Esophagus (tissue), 2 donors: ENCODE results near the gene CFTR. TPM values are rescaled to one million over a fixed set of nuclear protein-coding genes. Genes with fewer than 3 reads are reported as not detected.

ENCODE experiments used
- H3K27ac ChIP-seq, 2 donors: one replicate each; pipeline ENCODE4 v1.5.1; 2013; ENCODE audit warnings: low read depth in 2 of 2, mild to moderate bottlenecking in 2 of 2, inconsistent platforms in 1 of 2, low read length in 1 of 2, moderate library complexity in 1 of 2
- H3K27me3 ChIP-seq, 2 donors: one replicate each; pipeline ENCODE4 v1.6.1; 2013; ENCODE audit warnings: low read length in 2 of 2, control low read depth in 1 of 2, mild to moderate bottlenecking in 1 of 2; ENCODE audit not compliant: insufficient read depth in 2 of 2, control insufficient read depth in 1 of 2
- H3K36me3 ChIP-seq, 2 donors: one replicate each; pipeline ENCODE4 v1.6.1; 2013; ENCODE audit warnings: low read length in 1 of 2; ENCODE audit not compliant: control insufficient read depth in 2 of 2, insufficient read depth in 2 of 2
- H3K4me1 ChIP-seq, 2 donors: one replicate each; pipeline ENCODE4 v1.6.1; 2013; ENCODE audit warnings: low read length in 1 of 2; ENCODE audit not compliant: control insufficient read depth in 2 of 2, insufficient read depth in 2 of 2
- H3K4me3 ChIP-seq, 2 donors: one replicate each; pipeline ENCODE4 v1.5.1; 2013; ENCODE audit warnings: low read length in 2 of 2, mild to moderate bottlenecking in 2 of 2, low read depth in 1 of 2, moderate library complexity in 1 of 2
- H3K9me3 ChIP-seq, 2 donors: one replicate each; pipeline ENCODE4 v1.6.1; 2013; ENCODE audit warnings: mild to moderate bottlenecking in 2 of 2, low read depth in 1 of 2, low read length in 1 of 2, moderate library complexity in 1 of 2; ENCODE audit not compliant: control insufficient read depth in 2 of 2, insufficient read depth in 1 of 2
- WGBS, 2 donors: extraction: QIAGEN DNeasy Blood & Tissue Kit; methylation state at CpG; one replicate each; pipeline ENCODE4 v1.1.7; 2013; 5-methylcytosine and 5-hydroxymethylcytosine counted together
- polyA plus RNA-seq, 2 donors: library from polyadenylated mRNA; stranded (reverse); fragments of 200-250 nt; gene quantifications; one replicate each; pipeline ENCODE4 v1.2.3, GENCODE V29; 2013
- donor health status: healthy with polysubstance abuse.
- donor health status: Bipolar disorder and iron deficiency.

CFTR gene
- polyA plus RNA-seq, 2 donors, result 0.29 to 1.2 TPM

DNA sequence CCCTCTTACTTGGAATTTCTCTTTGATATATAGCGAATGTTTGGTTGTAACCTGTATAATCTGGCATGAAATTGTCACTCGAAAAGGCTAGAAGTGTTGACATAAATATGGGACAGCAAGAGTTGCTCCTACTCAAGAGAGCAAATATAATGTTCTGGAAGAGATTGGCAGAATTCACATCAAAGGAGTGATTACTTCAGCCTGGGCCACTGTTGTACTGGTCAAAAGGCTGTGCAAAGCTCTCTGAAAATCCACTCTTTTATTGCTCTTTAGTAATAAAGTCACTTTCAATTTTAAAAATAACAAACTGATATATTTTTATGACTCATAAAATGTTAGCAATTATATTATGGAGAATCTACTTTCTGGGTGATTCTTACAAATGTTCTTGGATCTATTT, 58.2 kb downstream of the CFTR start:
- 77 to 91% methylated on average over 2 of the region's 2 CpGs for WGBS, 2 donors
- no peaks in the 10 kb centered on the region for H3K36me3 ChIP-seq
- H3K4me1 ChIP-seq, result no peaks in the 10 kb centered on the region
- H3K9me3 ChIP-seq, result no peaks in the 10 kb centered on the region
- no peak overlapping the region for H3K27ac ChIP-seq
- H3K27me3 ChIP-seq, result no peaks in the 10 kb centered on the region
- no peak overlapping the region for H3K4me3 ChIP-seq

DNA sequence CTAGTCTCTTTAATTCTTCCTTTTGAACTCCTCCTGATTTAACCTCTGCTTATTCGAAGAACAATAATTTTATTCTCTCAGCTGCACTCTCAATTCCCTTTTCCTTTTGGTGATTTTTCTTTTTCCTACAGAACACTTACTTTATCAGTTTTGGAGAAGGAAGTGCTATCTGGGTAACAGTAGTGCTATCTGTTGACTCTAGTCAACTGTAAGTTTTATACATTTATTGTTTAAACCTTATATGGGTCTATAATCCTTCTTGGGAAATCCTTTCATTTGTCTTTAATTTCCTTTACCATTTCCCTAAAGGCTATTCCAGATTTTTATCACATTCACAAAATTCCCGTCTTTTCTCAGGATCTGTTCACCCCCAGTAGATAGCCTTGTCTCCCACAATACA, 64.2 kb downstream of the CFTR start:
- Histone ChIP-seq H3K4me3 (no peak overlapping the region), H3K27me3 (no peaks in the 10 kb centered on the region), H3K36me3 (no peaks in the 10 kb centered on the region), H3K9me3 (no peaks in the 10 kb centered on the region), H3K27ac (no peak overlapping the region), H3K4me1 (no peaks in the 10 kb centered on the region)
- WGBS, 2 donors, result 84 to 88% methylated on average over 2 of the region's 2 CpGs

DNA sequence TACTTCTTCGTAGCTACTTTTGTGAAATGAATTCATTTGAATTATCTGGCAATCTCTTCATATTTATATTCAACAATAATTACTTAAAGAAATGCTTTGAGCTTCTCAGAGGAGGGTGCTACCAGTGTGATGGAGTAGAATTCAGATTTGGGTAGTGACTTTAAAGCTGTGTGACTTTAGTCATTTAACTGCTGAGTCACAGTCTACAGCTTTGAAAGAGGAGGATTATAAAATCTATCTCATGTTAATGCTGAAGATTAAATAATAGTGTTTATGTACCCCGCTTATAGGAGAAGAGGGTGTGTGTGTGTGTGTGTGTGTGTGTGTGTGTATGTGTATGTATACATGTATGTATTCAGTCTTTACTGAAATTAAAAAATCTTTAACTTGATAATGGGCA, 68.2 kb downstream of the CFTR start:
- WGBS, 2 donors, result 63 to 77% methylated on average over 2 of the region's 2 CpGs
- H3K9me3 ChIP-seq, result no peaks in the 10 kb centered on the region
- H3K4me1 ChIP-seq, result no peaks in the 10 kb centered on the region
- H3K4me3 ChIP-seq, result no peak overlapping the region
- H3K27ac ChIP-seq, result no peak overlapping the region
- no peaks in the 10 kb centered on the region for H3K36me3 ChIP-seq
- H3K27me3 ChIP-seq, result no peaks in the 10 kb centered on the region

DNA sequence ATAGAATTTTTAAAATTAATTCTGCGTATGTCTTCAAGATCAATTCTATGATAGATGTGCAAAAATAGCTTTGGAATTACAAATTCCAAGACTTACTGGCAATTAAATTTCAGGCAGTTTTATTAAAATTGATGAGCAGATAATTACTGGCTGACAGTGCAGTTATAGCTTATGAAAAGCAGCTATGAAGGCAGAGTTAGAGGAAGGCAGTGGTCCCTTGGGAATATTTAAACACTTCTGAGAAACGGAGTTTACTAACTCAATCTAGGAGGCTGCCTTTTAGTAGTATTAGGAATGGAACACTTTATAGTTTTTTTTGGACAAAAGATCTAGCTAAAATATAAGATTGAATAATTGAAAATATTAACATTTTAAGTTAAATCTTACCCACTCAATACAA, 70.8 kb downstream of the CFTR start:
- Histone ChIP-seq H3K4me3 (no peak overlapping the region), H3K27ac (no peak overlapping the region), H3K27me3 (no peaks in the 10 kb centered on the region), H3K4me1 (no peaks in the 10 kb centered on the region), H3K36me3 (no peaks in the 10 kb centered on the region), H3K9me3 (no peaks in the 10 kb centered on the region)
- WGBS, 2 donors, result 59 to 71% methylated on average over 2 of the region's 2 CpGs

DNA sequence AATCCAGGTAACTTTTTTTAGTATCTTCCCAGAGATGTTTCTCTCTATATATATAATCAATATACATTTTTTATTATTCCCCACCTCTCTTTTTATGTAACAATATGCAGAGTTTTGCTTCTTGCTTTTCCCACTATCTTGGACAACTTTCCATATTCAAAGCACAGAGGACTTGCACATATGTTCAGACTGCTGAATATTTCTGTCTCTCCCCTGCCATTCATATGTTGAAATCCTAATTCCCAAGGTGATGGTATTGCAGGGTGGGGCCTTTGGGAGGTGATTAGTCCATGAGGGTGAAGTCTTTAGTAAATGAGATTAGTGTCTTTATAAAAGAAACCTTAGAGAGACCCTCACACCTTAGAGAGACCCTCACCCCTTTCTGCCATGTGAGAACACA, 72.8 kb downstream of the CFTR start:
- no peaks in the 10 kb centered on the region for H3K4me1 ChIP-seq
- no peaks in the 10 kb centered on the region for H3K36me3 ChIP-seq
- H3K27me3 ChIP-seq, result no peaks in the 10 kb centered on the region

DNA sequence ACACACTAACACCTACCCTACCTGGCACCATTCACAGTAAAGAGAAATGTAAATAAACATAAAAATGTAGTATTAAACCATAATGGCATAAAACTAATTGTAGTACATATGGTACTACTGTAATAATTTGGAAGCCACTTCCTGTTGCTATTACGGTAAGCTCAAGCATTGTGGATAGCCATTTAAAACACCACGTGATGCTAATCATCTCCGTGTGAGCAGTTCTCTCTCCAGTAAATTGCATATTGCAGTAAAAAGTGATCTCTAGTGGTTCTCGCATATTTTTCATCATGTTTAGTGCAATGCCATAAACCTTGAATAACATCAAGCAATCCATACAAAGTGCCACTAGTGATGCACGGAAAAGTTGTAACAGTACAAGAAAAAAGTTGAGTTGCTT, 75.4 kb downstream of the CFTR start:
- Histone ChIP-seq H3K9me3 (no peaks in the 10 kb centered on the region), H3K4me1 (no peaks in the 10 kb centered on the region), H3K4me3 (no peak overlapping the region), H3K36me3 (no peaks in the 10 kb centered on the region), H3K27ac (no peak overlapping the region), H3K27me3 (no peaks in the 10 kb centered on the region)
- WGBS, 2 donors, result 90 to 91% methylated on average over 5 of the region's 5 CpGs

More for the DNA sequence above, 72.8 kb downstream of the CFTR start:
- H3K27ac ChIP-seq, result no peak overlapping the region
- no peak overlapping the region for H3K4me3 ChIP-seq
- no peaks in the 10 kb centered on the region for H3K9me3 ChIP-seq

DNA sequence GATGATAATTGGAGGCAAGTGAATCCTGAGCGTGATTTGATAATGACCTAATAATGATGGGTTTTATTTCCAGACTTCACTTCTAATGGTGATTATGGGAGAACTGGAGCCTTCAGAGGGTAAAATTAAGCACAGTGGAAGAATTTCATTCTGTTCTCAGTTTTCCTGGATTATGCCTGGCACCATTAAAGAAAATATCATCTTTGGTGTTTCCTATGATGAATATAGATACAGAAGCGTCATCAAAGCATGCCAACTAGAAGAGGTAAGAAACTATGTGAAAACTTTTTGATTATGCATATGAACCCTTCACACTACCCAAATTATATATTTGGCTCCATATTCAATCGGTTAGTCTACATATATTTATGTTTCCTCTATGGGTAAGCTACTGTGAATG, 79.6 kb downstream of the CFTR start:
- 87 to 95% methylated on average over 3 of the region's 3 CpGs for WGBS, 2 donors
- no peaks in the 10 kb centered on the region for H3K9me3 ChIP-seq
- no peak overlapping the region for H3K27ac ChIP-seq
- H3K4me3 ChIP-seq, result no peak overlapping the region
- no peaks in the 10 kb centered on the region for H3K4me1 ChIP-seq
- H3K27me3 ChIP-seq, result no peaks in the 10 kb centered on the region
- H3K36me3 ChIP-seq, result no peaks in the 10 kb centered on the region

DNA sequence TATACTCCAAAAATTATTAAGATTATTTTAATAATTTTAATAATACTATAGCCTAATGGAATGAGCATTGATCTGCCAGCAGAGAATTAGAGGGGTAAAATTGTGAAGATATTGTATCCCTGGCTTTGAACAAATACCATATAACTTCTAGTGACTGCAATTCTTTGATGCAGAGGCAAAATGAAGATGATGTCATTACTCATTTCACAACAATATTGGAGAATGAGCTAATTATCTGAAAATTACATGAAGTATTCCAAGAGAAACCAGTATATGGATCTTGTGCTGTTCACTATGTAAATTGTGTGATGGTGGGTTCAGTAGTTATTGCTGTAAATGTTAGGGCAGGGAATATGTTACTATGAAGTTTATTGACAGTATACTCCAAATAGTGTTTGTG, 80.2 kb downstream of the CFTR start:
- no peaks in the 10 kb centered on the region for H3K9me3 ChIP-seq
- H3K27ac ChIP-seq, result no peak overlapping the region
- H3K4me1 ChIP-seq, result no peaks in the 10 kb centered on the region
- H3K27me3 ChIP-seq, result no peaks in the 10 kb centered on the region
- no peak overlapping the region for H3K4me3 ChIP-seq
- H3K36me3 ChIP-seq, result no peaks in the 10 kb centered on the region

DNA sequence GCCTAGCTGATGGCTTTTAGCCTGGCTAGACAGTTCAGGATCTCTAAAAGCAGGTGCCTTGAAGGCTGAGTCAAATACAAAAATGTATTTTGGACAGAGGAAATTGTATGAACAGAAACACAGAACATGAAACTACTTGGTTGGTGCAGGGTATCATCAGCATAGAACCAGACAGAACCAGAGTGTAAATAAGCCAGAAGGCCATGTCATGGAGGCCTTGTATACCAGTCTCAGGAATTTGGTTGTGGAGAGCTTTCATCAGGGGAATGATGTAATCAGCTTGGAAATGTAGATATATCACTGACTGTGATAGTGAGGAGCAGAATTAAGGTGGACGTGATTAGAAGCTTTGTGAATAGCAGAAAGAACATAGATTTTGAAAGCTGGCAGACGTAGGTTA, 82.9 kb downstream of the CFTR start:
- Histone ChIP-seq H3K36me3 (no peaks in the 10 kb centered on the region), H3K9me3 (no peaks in the 10 kb centered on the region), H3K27ac (no peak overlapping the region), H3K4me1 (no peaks in the 10 kb centered on the region), H3K4me3 (no peak overlapping the region), H3K27me3 (no peaks in the 10 kb centered on the region)
- 78 to 88% methylated on average over 2 of the region's 2 CpGs for WGBS, 2 donors

DNA sequence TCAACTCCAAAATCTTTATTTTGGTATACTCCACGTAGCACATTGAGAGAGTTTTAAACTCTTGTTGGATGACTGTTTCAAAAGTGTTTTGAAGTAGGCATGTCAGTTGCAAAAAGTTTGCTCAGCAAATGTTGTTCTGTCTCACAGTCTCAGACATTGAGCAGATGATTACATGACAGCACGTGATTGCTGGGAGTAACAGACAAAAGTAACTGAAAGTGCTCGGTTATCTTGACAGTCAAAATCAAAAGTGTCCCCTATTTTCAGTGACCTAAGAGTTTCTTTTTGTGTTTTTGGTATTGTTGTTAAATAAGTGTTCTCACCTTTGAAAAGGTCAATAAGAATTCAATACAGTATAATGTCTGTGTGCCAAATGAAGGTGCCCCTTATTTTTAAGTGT, 84.3 kb downstream of the CFTR start:
- H3K9me3 ChIP-seq, result no peaks in the 10 kb centered on the region
- H3K4me1 ChIP-seq, result no peaks in the 10 kb centered on the region
- H3K27ac ChIP-seq, result no peak overlapping the region
- H3K27me3 ChIP-seq, result no peaks in the 10 kb centered on the region
- H3K4me3 ChIP-seq, result no peak overlapping the region
- no peaks in the 10 kb centered on the region for H3K36me3 ChIP-seq
- WGBS, 2 donors, result 67 to 77% methylated on average over 3 of the region's 3 CpGs
